AG20443 (cell line): Measurements from ENCODE around the gene RUNX1.
A peak's percentile ranks its signal among the peaks of the same experiment; 100 is the strongest.

Experiments used
- DNase-seq: peaks from one replicate; pipeline ENCODE4 v3.0.0; 2012; ENCODE audit warnings: low spot score, mixed read lengths

The RUNX1 gene

DNA sequence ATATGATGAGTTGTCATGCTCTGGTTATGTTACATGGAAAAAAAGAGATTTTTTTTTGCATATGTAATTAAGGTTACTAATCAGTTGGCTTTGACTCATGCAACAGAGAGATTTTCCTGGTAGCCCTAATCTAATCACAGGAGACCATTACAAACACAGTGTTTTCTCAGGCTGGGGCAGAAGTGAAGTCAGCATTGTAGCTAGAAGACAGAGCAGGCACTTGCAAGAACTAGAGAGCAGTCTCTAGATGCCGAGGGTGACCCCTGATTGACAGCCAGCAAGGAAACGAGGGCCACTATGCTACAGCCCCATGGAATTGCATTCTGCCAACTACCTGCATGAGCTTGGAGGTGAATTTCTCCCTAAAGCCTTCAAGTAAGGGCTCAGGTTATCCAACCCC is 151.3 kb downstream of the RUNX1 start:
- no peak for DNase-seq

DNA sequence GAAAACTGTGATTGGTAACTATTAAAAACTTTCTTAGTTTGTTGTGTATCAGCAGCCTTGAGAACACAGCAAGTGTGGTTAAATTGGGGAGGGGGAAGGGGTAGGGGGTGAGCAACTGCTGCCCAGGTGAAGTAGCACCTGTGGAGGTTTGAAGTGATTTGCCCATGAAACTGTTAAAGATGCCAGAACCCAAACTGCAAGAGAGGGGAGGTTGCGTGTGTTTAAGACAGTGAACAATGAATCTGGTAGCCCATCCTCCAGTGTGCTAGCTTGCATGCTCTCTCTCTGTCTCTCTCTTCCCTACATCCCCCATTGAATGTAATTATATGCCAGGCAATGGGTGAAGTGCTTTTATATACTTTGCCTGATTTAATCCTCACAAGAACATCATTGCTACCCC is 154.7 kb downstream of the RUNX1 start:
- no peak for DNase-seq

DNA sequence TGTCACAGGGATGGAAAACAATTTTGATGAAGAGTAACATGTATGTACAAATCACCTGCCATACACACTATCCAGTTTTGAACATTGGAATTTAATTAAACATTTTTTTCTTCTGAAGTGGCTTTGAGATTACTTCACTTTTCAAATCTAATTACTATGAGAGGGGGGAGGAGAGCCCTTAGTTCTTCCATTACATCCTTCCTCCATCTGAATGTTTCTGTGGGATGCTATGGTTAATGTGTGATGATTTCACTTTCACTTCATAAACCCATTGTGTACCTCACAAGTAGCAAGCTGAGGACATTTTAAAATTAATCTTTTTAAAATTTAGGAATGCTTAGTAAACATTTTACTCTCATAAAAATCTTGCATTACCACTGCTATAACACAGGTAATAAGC is 156.9 kb downstream of the RUNX1 start:
- DNase-seq = no peak

DNA sequence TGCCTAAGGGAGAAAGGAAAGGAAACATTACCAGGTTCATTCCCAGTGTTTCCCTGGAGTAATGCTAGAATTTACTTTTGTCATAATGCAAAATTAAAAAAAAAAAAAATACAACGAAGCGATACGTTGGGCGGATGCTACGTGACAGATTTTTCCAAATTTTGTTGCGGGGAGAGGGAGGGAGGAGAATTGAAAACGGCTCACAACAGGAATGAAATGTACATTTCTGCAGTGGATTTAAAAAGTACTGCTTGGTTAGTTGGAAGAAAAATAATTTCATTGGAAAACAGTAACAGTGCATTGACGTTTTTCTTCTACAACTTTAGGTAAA is 157.5 kb downstream of the RUNX1 start:
- no peak for DNase-seq

DNA sequence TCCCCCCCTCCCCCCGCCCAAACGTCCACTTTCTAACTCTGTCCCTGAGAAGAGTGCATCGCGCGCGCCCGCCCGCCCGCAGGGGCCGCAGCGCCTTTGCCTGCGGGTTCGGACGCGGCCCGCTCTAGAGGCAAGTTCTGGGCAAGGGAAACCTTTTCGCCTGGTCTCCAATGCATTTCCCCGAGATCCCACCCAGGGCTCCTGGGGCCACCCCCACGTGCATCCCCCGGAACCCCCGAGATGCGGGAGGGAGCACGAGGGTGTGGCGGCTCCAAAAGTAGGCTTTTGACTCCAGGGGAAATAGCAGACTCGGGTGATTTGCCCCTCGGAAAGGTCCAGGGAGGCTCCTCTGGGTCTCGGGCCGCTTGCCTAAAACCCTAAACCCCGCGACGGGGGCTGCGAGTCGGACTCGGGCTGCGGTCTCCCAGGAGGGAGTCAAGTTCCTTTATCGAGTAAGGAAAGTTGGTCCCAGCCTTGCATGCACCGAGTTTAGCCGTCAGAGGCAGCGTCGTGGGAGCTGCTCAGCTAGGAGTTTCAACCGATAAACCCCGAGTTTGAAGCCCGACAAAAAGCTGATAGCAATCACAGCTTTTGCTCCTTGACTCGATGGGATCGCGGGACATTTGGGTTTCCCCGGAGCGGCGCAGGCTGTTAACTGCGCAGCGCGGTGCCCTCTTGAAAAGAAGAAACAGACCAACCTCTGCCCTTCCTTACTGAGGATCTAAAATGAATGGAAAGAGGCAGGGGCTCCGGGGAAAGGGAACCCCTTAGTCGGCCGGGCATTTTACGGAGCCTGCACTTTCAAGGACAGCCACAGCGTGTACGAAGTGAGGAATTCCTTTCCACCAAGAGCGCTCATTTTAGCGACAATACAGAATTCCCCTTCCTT is 158.1 kb downstream of the RUNX1 start:
- DNase-seq = no peak

DNA sequence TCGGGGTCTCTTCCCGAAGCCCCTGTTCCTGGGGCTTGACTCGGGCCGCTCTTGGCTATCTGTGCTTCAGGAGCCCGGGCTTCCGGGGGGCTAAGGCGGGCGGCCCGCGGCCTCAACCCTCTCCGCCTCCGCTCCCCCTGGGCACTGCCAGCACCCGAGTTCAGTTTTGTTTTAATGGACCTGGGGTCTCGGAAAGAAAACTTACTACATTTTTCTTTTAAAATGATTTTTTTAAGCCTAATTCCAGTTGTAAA is 158.7 kb downstream of the RUNX1 start:
- no peak for DNase-seq

DNA sequence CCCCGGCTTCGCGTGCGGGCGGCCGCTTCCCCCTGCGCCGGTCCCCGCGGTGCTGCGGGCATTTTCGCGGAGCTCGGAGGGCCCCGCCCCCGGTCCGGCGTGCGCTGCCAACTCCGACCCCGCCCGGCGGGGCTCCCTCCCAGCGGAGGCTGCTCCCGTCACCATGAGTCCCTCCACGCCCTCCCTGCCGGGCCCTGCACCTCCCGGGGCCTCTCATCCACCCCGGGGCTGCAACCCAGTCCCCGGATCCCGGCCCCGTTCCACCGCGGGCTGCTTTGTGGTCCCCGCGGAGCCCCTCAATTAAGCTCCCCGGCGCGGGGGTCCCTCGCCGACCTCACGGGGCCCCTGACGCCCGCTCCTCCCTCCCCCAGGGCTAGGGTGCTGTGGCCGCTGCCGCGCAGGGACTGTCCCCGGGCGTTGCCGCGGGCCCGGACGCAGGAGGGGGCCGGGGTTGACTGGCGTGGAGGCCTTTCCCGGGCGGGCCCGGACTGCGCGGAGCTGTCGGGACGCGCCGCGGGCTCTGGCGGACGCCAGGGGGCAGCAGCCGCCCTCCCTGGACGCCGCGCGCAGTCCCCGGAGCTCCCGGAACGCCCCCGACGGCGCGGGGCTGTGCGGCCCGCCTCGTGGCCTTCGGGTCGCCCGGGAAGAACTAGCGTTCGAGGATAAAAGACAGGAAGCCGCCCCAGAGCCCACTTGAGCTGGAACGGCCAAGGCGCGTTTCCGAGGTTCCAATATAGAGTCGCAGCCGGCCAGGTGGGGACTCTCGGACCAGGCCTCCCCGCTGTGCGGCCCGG is 159.2 kb downstream of the RUNX1 start:
- DNase-seq = peak; percentile 90

DNA sequence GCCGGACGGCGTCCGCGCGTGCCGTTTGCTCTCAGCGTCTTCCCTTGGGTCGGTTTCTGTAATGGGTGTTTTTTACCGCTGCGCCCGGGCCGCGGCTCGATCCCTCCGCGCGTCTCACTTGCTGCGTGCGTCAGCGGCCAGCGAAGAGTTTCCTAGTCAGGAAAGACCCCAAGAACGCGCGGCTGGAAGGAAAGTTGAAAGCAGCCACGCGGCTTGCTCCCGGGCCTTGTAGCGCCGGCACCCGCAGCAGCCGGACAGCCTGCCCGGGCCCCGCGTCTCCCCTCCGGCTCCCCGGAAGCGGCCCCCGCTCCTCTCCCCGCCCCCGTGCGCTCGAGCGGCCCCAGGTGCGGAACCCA is 159.8 kb downstream of the RUNX1 start:
- peak; percentile 50 for DNase-seq

DNA sequence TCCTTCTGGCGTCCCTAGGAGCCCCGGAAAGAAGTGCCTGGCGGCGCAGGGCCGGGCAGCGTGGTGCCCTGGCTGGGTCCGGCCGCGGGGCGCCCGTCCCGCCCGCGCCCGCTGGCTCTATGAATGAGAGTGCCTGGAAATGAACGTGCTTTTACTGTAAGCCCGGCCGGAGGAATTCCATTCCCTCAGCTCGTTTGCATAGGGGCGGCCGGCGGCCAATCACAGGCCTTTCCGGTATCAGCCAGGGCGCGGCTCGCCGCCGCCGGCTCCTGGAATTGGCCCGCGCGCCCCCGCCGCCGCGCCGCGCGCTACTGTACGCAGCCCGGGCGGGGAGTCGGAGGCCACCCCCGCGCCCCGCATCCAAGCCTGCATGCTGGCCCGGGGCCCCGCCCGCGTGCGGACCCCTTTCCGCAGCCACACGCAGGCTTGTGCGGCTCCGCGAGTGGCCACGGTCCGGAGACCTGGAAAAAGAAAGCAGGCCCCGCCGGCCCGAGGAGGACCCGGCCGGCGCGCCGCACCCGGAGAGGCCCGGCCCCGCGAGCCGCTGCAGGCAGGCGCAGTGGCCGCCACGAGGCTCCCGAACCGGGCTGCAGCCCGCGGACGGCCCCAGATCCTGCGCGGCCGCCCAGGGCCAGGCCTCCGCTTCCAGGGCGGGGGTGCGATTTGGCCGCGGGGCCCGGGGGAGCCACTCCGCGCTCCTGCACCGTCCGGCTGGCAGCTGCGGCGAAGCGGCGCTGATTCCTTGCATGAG is 160.4 kb downstream of the RUNX1 start:
- DNase-seq = peak; percentile 91

DNA sequence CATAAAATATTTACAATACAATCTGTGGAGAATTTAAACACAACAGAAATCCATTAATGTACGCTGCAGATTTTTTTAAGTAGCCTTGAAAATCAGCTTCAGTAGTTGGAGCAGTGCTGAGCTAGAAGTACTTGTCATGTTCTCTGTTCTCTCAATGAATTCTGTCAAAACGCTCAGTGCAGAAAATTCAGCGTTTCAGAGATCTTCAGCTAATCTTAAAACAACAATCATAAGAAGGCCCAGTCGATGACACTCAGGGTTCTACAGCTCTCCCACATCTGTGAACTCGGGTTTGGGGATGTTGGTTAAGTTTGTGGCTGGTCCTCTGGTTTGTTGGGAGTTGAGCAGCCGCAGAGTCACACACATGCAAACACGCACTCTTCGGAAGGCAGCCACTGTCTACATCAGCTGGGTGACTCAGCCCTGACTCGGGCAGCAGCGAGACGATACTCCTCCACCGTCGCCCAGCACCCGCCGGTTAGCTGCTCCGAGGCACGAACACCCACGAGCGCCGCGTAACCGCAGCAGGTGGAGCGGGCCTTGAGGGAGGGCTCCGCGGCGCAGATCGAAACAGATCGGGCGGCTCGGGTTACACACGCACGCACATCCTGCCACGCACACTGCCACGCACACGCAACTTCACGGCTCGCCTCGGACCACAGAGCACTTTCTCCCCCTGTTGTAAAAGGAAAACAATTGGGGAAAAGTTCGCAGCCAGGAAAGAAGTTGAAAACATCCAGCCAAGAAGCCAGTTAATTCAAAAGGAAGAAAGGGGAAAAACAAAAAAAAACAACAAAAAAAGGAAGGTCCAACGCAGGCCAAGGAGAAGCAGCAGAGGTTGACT is 161.2 kb downstream of the RUNX1 start:
- DNase-seq = peak; percentile 88

DNA sequence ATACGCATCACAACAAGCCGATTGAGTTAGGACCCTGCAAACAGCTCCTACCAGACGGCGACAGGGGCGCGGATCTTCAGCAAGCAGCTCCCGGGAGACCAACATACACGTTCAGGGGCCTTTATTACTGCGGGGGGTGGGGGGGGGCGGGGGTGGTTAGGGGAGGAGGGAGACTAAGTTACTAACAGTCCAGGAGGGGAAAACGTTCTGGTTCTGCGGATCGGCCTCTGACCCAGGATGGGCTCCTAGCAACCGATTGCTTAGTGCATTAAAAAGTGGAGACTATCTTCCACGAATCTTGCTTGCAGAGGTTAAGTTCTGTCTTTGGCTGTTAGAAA is 162.0 kb downstream of the RUNX1 start:
- no peak for DNase-seq

DNA sequence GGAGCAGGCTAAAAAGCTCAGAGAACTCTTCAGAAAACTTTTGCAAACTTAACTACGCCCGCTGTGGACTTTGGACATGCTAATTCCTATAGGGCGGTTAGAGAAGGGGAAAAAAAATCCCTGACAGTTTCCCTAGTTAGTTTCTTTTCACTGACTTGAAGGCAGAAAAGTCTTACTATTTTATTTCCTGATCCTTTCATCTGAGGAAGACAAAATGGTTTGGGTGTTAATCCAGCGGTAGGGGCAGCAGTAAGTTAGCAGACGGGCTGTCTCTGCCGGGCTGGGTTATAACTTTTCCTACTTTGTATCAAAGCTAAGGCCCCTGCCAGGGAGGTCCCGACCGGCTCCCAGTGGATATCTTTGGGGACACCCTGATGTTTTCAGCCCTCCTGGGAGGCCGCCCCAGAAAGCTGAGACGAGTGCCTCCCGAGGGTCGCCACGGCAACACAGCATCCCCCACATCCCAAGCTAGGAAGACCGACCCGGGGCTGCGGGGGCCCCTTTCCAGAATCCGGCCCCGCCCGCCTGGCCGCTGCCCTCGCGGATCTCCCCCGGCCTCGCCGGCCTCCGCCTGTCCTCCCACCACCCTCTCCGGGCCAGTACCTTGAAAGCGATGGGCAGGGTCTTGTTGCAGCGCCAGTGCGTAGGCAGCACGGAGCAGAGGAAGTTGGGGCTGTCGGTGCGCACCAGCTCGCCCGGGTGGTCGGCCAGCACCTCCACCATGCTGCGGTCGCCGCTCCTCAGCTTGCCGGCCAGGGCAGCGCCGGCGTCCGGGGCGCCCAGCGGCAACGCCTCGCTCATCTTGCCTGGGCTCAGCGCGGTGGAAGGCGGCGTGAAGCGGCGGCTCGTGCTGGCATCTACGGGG is 162.6 kb downstream of the RUNX1 start:
- DNase-seq = no peak

DNA sequence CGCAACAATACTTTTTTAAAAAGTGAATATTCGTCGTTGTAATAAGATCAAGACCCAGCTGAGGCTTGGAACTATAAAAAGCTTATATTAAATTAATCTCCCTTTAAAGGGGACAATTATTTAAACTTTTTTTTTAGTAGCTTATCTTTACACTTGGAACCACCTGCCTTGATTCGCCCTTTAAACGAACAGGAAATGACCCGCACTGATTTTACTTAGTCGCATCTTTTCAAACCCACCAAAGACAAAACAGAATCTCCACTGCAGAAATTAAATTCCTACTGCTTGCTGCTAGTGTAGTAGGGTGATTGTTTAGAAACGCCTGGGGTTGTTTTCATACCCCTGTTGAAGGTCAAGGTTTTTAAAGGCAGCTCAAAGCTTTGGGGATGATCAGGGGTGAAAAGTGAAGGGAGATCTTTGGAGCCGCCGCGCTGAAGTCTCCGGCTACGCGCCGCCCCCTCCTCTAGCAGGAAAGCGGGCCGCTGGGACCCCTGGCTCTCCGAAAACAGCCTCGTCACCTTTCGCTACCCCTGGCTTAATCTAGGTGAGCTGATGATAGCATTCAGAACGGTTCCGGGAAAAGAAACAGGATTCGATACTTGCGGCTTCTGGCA is 163.4 kb downstream of the RUNX1 start:
- DNase-seq = no peak

DNA sequence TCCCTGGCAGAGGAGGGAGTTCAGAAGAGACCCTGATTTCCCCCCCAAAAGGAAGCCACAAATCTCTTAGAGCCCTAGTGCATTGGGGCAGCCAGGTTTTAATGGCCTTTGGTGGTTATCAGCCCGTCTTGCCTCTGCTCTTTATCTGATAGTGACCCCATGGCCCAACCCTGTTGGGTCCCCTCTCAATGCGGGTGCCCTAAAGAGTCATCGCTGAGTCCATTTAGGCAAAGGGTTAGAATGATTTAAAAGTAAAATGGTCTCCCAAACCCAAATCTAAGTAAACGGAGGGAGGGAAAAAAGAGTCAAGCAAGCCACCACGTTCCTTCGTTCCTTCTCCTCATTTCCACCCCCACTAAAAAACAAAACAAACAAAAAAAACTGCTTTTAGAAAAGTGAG is 164.0 kb downstream of the RUNX1 start:
- DNase-seq = no peak

DNA sequence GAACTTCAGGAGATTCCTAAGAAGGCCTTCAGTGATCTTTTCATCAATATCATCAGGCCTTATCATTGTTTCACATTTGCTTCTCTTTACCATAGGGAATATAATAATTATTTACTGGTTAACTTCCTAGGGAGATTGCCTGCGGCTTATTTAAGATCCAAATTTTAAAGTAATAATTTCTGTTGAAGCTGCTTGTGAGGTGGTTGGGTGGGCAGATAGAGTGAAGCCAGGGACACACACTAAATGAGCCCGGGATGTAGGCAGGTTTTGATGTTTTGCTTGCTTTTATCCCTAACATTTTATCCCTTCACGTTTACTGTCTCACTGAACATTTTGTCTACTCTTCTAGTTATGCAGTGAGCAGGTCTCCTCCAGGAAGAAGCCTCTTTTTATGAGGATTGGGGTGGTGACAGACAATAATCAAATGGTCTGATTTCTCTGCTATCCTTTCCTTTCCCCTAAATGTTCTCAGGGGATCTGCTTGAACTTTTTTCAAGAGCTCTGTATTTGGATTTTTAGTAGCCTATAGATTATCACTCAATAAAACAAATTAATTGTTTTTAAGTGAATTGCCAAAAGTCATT is 164.7 kb downstream of the RUNX1 start:
- DNase-seq = no peak

DNA sequence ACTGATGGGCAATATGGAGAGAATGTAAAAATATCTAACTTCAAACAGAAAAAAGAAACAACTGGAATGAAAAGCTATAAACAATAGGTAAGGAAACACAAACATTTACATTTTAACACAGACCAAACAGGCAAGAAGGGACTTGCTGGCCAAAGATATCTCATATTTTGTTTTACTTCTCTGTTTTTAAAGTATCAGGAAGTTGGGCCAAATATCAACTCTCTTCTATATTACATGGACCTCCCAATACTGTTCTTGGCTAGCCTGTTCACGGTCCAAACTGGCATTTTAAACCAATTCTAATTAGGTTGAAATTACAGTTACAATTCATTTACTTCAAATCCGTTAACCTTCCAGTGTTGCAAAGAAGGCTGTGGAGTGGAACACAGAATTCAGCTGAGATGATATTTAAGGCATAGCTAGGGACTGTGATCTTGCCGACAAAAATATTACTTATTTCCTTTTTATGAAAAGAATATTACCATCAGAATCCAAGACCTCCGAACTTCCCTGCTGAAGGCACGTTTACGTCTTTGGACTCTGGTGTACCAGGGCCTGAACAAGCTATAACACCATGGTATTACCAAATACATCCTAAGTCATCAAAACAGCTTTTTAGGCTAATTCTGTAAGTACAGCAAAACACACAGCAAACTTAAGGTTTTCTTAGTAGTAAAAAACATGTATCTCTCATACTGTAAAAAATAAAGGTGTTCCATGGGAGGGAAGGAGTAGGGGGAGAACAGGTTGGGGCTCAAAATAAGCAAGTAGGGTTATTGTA is 165.4 kb downstream of the RUNX1 start:
- no peak for DNase-seq

DNA sequence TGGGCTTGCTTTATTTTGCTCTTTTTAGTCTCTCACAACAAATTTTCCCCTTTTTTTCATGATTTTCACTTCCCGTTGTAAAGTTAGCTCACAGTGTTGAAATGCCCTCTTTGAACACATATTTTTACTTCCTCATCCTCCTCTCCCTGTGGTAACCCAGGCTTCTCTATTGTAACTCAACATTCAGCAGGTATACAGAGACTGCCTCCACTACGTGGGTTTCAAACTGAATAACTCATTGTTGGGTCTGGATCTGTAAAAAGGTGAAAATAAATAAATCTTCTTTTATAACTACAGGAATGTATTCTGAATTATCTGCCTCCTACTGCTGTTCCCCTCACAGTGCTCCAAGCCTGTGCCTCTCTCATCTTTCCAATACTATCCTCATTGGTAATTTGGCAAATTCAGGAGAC is 166.4 kb downstream of the RUNX1 start:
- no peak for DNase-seq

DNA sequence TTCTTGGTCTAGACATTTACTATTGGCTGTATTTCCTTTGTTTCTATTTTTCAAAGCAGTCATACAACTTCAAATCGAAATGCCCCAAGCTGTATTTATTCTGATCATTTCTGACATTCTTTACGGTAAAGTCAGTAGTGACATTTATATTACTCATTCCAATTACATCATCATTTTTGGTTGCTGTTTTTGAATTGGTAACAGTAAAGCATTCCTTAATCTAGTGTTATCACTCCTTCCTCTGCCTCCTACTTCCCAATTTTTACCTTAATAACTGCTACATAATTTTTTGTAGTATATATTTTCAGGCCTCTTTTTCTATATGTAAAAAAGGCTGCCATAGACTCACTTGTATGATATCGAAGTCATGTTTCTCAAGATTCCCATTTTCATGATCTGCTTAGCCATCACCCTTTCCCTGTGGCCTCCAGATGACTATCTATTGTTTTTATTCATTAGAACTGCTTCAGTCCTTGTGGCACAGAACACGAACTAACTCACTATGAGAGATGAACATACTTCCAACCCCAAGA is 167.2 kb downstream of the RUNX1 start:
- DNase-seq = peak; percentile 53

DNA sequence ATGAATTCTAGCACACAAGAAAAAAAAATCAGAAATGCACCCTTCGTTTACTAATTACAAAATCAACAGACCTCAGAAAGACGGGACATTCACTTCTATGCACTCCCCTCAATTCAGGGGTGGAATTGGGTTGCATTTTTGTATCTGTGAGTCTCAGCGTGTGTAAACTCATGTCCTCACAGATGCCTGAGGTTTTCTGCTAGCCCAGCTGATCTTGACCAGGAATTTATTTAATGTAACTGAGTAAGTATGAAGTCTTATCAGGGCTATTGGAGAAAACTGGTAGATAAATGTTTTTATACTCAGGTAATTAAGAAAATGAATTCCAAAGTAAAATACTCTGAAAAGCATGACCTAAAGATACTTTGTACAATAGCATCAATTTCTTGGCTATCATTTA is 167.7 kb downstream of the RUNX1 start:
- DNase-seq = peak; percentile 44
